ENCODE data around the gene NPIPB8. TPM values are rescaled to one million over a fixed set of nuclear protein-coding genes. Genes with fewer than 3 reads are reported as not detected.
"Not testable (repeated sequence)": the region's sequence is repeated elsewhere in the genome, so short reads cannot be mapped to it uniquely, and the experiment has no call there.

Gene NPIPB8
- total and polyA plus RNA-seq, 2 donors (not counting 3 experiments of a cell fraction or from before 2014, with no cell fraction given) = 0.11 TPM; not detected in 1

DNA sequence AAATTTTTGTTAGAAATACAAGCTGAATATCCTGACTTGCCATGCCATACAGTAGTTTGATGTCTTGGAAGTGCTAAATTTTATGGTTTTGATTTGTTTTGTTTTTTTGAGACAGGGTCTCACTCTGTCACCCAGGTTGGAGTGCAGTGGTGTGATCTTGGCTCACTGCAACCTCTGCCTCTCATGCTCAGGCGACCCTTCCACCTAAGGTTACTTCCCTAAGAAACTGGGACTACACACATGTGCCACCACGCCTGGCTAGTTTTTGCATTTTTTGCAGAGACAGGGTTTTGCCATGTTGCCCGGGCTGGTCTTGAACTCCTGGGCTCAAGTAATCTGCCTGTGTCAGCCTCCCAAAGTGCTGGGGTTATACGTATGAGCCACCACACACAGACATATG lies 53.9 kb downstream of the NPIPB8 start:
- H3K9me3 ChIP-seq (replicated peaks; ENCODE audit: control insufficient read depth, insufficient read depth, low read length); H4K20me1 ChIP-seq (replicated peaks; ENCODE audit: control insufficient read depth, extremely low read depth, insufficient read depth, low read length); H3K9ac ChIP-seq (replicated peaks; ENCODE audit: extremely low read depth, insufficient read depth, low read length); intact Hi-C loops (cut with micrococcal nuclease); FAIRE-seq; BruUV-seq (replicated peaks); dilution Hi-C loops (cut with MboI; ENCODE audit: extremely low pct_ligation_motif_present, low sequenced_read_pairs); H3K27me3 ChIP-seq (ENCODE audit: control insufficient read depth in 2 of 2, insufficient read depth in 2 of 2, low read length in 2 of 2); POLR2A ChIA-PET; H3K79me2 ChIP-seq (ENCODE audit: control insufficient read depth, insufficient read depth, low read length); H3K4me2 ChIP-seq (ENCODE audit: insufficient read depth, low read length); H3K9me1 ChIP-seq (replicated peaks; ENCODE audit: control insufficient read depth, extremely low read depth, insufficient read depth, low read length); H2AFZ ChIP-seq (ENCODE audit: low read depth, low read length); DNase-seq (ENCODE audit: low read depth, low spot score); H3K4me1 ChIP-seq (ENCODE audit: control insufficient read depth, extremely low read depth, insufficient read depth, low read length); H3K4me3 ChIP-seq (replicated peaks in 1 of 3; ENCODE audit: insufficient read depth in 1 of 3, low read depth in 1 of 3, low read length in 3 of 3); CTCF ChIA-PET; H3K36me3 ChIP-seq (ENCODE audit: control insufficient read depth in 2 of 2, extremely low read depth in 1 of 2, insufficient read depth in 2 of 2, low read length in 2 of 2); H3K27ac ChIP-seq (ENCODE audit: insufficient read depth, low read depth, low read length): not testable (repeated sequence)

DNA sequence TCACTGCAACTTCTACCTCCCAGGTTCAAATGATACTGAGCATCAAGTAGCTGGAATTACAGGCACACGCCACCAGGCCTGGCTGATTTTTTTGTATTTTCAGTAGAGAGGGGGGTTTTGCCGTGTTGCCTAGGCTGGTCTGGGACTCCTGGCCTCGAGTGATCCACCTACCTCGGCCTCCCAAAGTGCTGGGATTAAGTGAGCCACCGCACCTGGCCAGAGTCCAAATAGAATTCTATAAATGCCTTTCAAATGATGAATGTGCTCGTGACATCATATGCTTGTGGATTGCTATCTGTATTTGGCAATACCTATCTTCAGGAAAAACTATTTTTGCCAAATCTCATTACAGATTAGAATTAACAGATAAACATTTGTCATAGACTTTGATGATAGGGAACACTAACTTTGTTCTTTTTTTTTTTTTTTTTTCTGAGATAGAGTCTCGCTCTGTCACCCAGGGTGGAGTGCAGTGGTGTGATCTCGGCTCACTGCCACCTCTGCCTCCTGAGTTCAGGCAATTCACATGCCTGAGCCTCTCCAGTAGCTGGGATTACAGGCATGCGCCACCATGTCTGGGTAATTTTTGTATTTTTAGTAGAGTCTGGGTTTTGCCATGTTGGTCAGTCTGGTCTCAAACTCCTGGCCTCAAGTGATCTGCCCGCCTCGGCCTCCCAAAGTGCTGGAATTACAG lies 55.5 kb downstream of the NPIPB8 start:
- H3K4me2 ChIP-seq (ENCODE audit: insufficient read depth, low read length); DNase-seq (ENCODE audit: low read depth, low spot score); POLR2A ChIA-PET; intact Hi-C loops (cut with micrococcal nuclease); H3K4me3 ChIP-seq (replicated peaks in 1 of 3; ENCODE audit: insufficient read depth in 1 of 3, low read depth in 1 of 3, low read length in 3 of 3); H3K4me1 ChIP-seq (ENCODE audit: control insufficient read depth, extremely low read depth, insufficient read depth, low read length); H3K27me3 ChIP-seq (ENCODE audit: control insufficient read depth in 2 of 2, insufficient read depth in 2 of 2, low read length in 2 of 2); FAIRE-seq; dilution Hi-C loops (cut with MboI; ENCODE audit: extremely low pct_ligation_motif_present, low sequenced_read_pairs); CTCF ChIA-PET; H3K9me1 ChIP-seq (replicated peaks; ENCODE audit: control insufficient read depth, extremely low read depth, insufficient read depth, low read length); H4K20me1 ChIP-seq (replicated peaks; ENCODE audit: control insufficient read depth, extremely low read depth, insufficient read depth, low read length); H2AFZ ChIP-seq (ENCODE audit: low read depth, low read length); BruUV-seq (replicated peaks); H3K79me2 ChIP-seq (ENCODE audit: control insufficient read depth, insufficient read depth, low read length); H3K9ac ChIP-seq (replicated peaks; ENCODE audit: extremely low read depth, insufficient read depth, low read length); H3K27ac ChIP-seq (ENCODE audit: insufficient read depth, low read depth, low read length); H3K9me3 ChIP-seq (replicated peaks; ENCODE audit: control insufficient read depth, insufficient read depth, low read length); H3K36me3 ChIP-seq (ENCODE audit: control insufficient read depth in 2 of 2, extremely low read depth in 1 of 2, insufficient read depth in 2 of 2, low read length in 2 of 2): not testable (repeated sequence)

DNA sequence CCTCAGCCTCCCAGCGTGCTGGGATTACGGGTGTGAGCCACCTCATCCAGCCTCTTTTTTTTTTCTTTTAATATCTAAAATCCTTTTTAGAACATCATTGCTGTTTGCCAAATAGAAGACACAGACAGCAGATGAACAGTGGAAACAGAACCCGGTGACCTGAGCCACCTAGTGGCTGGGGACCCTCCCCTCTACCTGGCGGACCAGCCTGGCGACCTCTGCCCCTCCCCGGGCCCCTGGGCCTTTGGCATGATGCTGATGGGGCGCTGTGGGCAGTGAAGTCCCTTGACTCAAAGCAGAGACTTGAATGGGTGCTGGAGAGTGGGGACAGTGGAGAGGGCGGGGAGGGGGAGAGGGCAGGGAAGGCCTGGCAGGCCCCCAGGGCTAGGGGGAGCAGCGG lies 61.9 kb downstream of the NPIPB8 start:
- dilution Hi-C loops (cut with MboI; ENCODE audit: extremely low pct_ligation_motif_present, low sequenced_read_pairs); H2AFZ ChIP-seq (ENCODE audit: low read depth, low read length); H3K9ac ChIP-seq (replicated peaks; ENCODE audit: extremely low read depth, insufficient read depth, low read length); H4K20me1 ChIP-seq (replicated peaks; ENCODE audit: control insufficient read depth, extremely low read depth, insufficient read depth, low read length); H3K36me3 ChIP-seq (ENCODE audit: control insufficient read depth in 2 of 2, extremely low read depth in 1 of 2, insufficient read depth in 2 of 2, low read length in 2 of 2); H3K9me3 ChIP-seq (replicated peaks; ENCODE audit: control insufficient read depth, insufficient read depth, low read length); H3K27me3 ChIP-seq (ENCODE audit: control insufficient read depth in 2 of 2, insufficient read depth in 2 of 2, low read length in 2 of 2); intact Hi-C loops (cut with micrococcal nuclease); FAIRE-seq; POLR2A ChIA-PET; H3K79me2 ChIP-seq (ENCODE audit: control insufficient read depth, insufficient read depth, low read length); H3K4me2 ChIP-seq (ENCODE audit: insufficient read depth, low read length); H3K4me1 ChIP-seq (ENCODE audit: control insufficient read depth, extremely low read depth, insufficient read depth, low read length); DNase-seq (ENCODE audit: low read depth, low spot score); H3K4me3 ChIP-seq (replicated peaks in 1 of 3; ENCODE audit: insufficient read depth in 1 of 3, low read depth in 1 of 3, low read length in 3 of 3); H3K9me1 ChIP-seq (replicated peaks; ENCODE audit: control insufficient read depth, extremely low read depth, insufficient read depth, low read length); CTCF ChIA-PET; H3K27ac ChIP-seq (ENCODE audit: insufficient read depth, low read depth, low read length); BruUV-seq (replicated peaks): not testable (repeated sequence)

DNA sequence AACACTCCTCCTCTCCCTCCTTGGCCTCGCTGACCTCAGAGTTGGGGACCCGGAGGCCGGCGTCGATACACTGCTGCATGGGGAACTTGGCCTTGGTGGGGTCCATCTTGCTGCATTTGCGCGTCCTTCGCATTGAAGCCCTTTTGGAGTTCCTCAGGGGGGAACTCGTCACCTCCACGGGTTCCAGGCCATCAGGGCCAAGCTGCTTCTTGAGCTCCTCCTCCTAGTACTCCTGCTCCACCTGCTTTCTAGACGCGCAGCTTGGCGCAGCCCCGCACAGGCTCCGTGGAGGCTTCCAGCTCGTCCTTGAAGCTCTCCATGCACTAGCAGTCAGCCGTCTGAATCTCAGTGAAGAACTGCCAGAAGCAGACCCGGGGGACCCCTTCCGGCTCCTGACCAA lies 62.5 kb downstream of the NPIPB8 start:
- BruUV-seq (replicated peaks); DNase-seq (ENCODE audit: low read depth, low spot score); H4K20me1 ChIP-seq (replicated peaks; ENCODE audit: control insufficient read depth, extremely low read depth, insufficient read depth, low read length); H3K79me2 ChIP-seq (ENCODE audit: control insufficient read depth, insufficient read depth, low read length); H3K4me2 ChIP-seq (ENCODE audit: insufficient read depth, low read length); H3K9ac ChIP-seq (replicated peaks; ENCODE audit: extremely low read depth, insufficient read depth, low read length); H3K36me3 ChIP-seq (ENCODE audit: control insufficient read depth in 2 of 2, extremely low read depth in 1 of 2, insufficient read depth in 2 of 2, low read length in 2 of 2); POLR2A ChIA-PET; H3K9me3 ChIP-seq (replicated peaks; ENCODE audit: control insufficient read depth, insufficient read depth, low read length); H3K9me1 ChIP-seq (replicated peaks; ENCODE audit: control insufficient read depth, extremely low read depth, insufficient read depth, low read length); FAIRE-seq; H3K4me3 ChIP-seq (replicated peaks in 1 of 3; ENCODE audit: insufficient read depth in 1 of 3, low read depth in 1 of 3, low read length in 3 of 3); H3K4me1 ChIP-seq (ENCODE audit: control insufficient read depth, extremely low read depth, insufficient read depth, low read length); intact Hi-C loops (cut with micrococcal nuclease); H3K27me3 ChIP-seq (ENCODE audit: control insufficient read depth in 2 of 2, insufficient read depth in 2 of 2, low read length in 2 of 2); CTCF ChIA-PET; H2AFZ ChIP-seq (ENCODE audit: low read depth, low read length); dilution Hi-C loops (cut with MboI; ENCODE audit: extremely low pct_ligation_motif_present, low sequenced_read_pairs); H3K27ac ChIP-seq (ENCODE audit: insufficient read depth, low read depth, low read length): not testable (repeated sequence)
